Cardiac muscle cell (in vitro differentiated cells and primary cell): ENCODE measurements around the gene KLHL10. TPM values are rescaled to one million over a fixed set of nuclear protein-coding genes. Genes with fewer than 3 reads are reported as not detected.

Source experiments
- DNase-seq, 2 donors: peaks; one replicate each; pipeline versions ENCODE4 v3.0.0 to v3.0.0-alpha.2; 2010 to 2017; ENCODE audit warnings: low read depth in 1 of 2, low spot score in 1 of 2
- H3K27ac ChIP-seq: fragments of 200-600 bp; sonication (generic); 2 replicates; pipeline ENCODE4 v1.5.1; 2016
- H3K27me3 ChIP-seq: fragments of 200-600 bp; sonication (generic); 2 replicates; pipeline ENCODE4 v1.6.0; 2016; ENCODE audit warnings: control low read depth
- H3K36me3 ChIP-seq: fragments of 200-600 bp; sonication (generic); 2 replicates; pipeline ENCODE4 v1.5.1; 2016; ENCODE audit warnings: control low read depth
- H3K4me1 ChIP-seq: fragments of 200-600 bp; sonication (generic); 2 replicates; pipeline ENCODE4 v1.8.1; 2017; ENCODE audit warnings: low read depth, mild to moderate bottlenecking, mixed run types
- H3K4me3 ChIP-seq: fragments of 200-600 bp; sonication (generic); 2 replicates; pipeline ENCODE4 v1.5.1; 2016; ENCODE audit warnings: mild to moderate bottlenecking
- H3K9me3 ChIP-seq: fragments of 200-600 bp; sonication (generic); 2 replicates; pipeline ENCODE4 v1.5.1; 2017; ENCODE audit warnings: low read depth, mild to moderate bottlenecking, control low read depth
- polyA plus RNA-seq: library from polyadenylated mRNA; unstranded; fragments of >200 nt; fragmentation: Nextera tagmentation; extraction: Ambion mirVana; gene quantifications from 2 replicates; pipeline ENCODE4 v1.2.1, GENCODE V29; 2016
- total RNA-seq: library from RNA; depleted of rRNA; stranded (reverse); fragments of >200 nt; gene quantifications from 2 replicates; pipeline ENCODE4 v1.2.3, GENCODE V29; 2016
- TF ChIP-seq, protein P1 (sequence below): IDR thresholded peaks from 2 replicates; pipeline ENCODE4 v1.5.1; 2012; ENCODE audit warnings: low read depth, mild to moderate bottlenecking, low read length

The KLHL10 gene
- total and polyA plus RNA-seq, 2 experiments from 2014 or later = 0.36 TPM; not detected in 1

GRCh38 chr17:41868568-41868967, 30.9 kb downstream of the KLHL10 start:
- no peak for DNase-seq
- Histone ChIP-seq H3K27me3 (no peaks in the 10 kb centered on the region), H3K4me3 (no peak overlapping the region), H3K27ac (no peak overlapping the region), H3K9me3 (no peaks in the 10 kb centered on the region), H3K4me1 (peaks cover 5% of the 10 kb centered on the region), H3K36me3 (peaks cover 41% of the 10 kb centered on the region)
- TF ChIP-seq, protein P1, sequence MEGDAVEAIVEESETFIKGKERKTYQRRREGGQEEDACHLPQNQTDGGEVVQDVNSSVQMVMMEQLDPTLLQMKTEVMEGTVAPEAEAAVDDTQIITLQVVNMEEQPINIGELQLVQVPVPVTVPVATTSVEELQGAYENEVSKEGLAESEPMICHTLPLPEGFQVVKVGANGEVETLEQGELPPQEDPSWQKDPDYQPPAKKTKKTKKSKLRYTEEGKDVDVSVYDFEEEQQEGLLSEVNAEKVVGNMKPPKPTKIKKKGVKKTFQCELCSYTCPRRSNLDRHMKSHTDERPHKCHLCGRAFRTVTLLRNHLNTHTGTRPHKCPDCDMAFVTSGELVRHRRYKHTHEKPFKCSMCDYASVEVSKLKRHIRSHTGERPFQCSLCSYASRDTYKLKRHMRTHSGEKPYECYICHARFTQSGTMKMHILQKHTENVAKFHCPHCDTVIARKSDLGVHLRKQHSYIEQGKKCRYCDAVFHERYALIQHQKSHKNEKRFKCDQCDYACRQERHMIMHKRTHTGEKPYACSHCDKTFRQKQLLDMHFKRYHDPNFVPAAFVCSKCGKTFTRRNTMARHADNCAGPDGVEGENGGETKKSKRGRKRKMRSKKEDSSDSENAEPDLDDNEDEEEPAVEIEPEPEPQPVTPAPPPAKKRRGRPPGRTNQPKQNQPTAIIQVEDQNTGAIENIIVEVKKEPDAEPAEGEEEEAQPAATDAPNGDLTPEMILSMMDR = no peak

- Histone ChIP-seq H3K4me1 (no peaks in the 10 kb centered on the region), H3K27me3 (no peaks in the 10 kb centered on the region), H3K36me3 (peaks cover 41% of the 10 kb centered on the region), H3K27ac (no peak overlapping the region), H3K9me3 (no peaks in the 10 kb centered on the region), H3K4me3 (no peak overlapping the region)
- TF ChIP-seq, protein P1 = no peak
- no peak for DNase-seq
Observed at GRCh38 chr17:41869426-41869825, 31.8 kb downstream of the KLHL10 start.

DNA sequence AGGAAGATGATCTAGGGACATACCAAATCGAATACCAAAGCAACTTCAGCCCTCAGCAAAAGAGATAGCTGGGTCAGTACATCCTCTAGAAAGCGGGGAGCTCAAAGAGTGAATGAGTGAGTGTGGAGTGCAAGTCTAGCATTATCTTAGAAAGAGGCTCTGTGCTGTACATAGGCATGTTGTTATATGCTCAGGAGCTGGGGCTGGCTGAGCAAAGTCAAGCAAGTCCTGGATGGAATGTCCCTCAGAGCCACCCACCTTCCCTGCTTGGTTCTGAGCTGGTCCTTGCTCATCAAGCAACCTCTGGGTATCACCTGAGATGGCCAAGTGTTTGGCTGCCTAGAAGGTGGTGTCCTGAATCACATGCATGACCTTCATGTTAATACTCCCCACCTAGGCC, 32.5 kb downstream of the KLHL10 start:
- no peaks in the 10 kb centered on the region for H3K27me3 ChIP-seq
- H3K27ac ChIP-seq = no peak overlapping the region
- TF ChIP-seq, protein P1 = no peak
- no peak overlapping the region for H3K4me3 ChIP-seq
- H3K9me3 ChIP-seq = no peaks in the 10 kb centered on the region
- peaks cover 41% of the 10 kb centered on the region for H3K36me3 ChIP-seq
- H3K4me1 ChIP-seq = no peaks in the 10 kb centered on the region
- no peak for DNase-seq

GRCh38 chr17:41870627-41871026, 33.0 kb downstream of the KLHL10 start:
- DNase-seq = no peak
- TF ChIP-seq, protein P1 = no peak
- H3K4me3 ChIP-seq = no peak overlapping the region
- H3K36me3 ChIP-seq = peaks cover 41% of the 10 kb centered on the region
- no peaks in the 10 kb centered on the region for H3K27me3 ChIP-seq
- H3K27ac ChIP-seq = no peak overlapping the region
- H3K4me1 ChIP-seq = no peaks in the 10 kb centered on the region
- H3K9me3 ChIP-seq = no peaks in the 10 kb centered on the region

DNA sequence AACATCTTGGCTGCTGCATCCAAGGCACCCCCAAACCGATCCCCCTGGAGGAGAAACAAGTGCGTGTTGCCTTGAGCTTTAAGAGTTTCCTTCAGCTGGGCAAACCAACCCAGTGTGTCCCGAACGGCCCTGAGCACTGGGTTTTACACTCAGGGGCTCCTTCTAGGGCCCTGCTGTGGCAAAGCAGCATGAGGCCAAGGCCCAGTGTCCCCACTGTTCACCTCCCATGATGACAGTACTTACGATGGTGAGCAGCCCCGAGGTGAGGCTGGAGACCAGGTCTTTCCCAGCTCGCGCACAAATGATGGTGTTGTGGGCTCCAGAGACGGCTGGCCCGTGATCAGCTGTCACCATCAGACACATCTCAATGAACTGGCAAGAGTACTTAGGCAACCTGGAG, 34.2 kb downstream of the KLHL10 start:
- TF ChIP-seq, protein P1 = no peak
- no peak for DNase-seq
- H3K9me3 ChIP-seq = no peaks in the 10 kb centered on the region
- no peaks in the 10 kb centered on the region for H3K4me1 ChIP-seq
- no peak overlapping the region for H3K4me3 ChIP-seq
- H3K27ac ChIP-seq = no peak overlapping the region
- no peaks in the 10 kb centered on the region for H3K27me3 ChIP-seq
- H3K36me3 ChIP-seq = peaks cover 40% of the 10 kb centered on the region
